Measurements from ENCODE around the gene PLA2G2E.
A peak's percentile ranks its signal among the peaks of the same experiment; 100 is the strongest.

The PLA2G2E gene

DNA sequence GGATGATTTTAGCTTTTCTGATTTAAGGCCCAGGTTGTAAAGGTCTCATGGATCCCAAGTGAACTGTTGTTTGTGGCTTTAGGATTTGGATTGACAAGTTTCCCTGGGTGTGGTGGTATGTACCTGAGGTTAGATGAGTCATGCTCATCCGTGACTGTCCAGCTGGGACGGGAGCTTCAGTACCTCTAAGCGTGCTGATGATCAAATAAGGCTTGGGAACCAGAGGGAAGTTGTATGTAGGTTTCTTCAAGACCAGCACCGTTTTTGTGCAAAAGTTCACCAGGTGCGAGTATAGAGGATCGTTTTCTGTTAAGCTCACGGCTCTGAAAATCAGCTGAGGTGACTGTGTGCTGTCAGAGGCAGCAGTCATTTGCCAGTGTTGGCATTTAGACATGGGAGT is 19.8 kb downstream of the PLA2G2E start:
- no peak overlapping the region for H3K9ac ChIP-seq (ENCODE audit: low read depth, low read length)
- peaks cover 74% of the 10 kb centered on the region for H3K36me3 ChIP-seq (ENCODE audit: insufficient read depth, low read length)
- H3K9me3 ChIP-seq (replicated peaks; ENCODE audit: low read length): no peaks in the 10 kb centered on the region

DNA sequence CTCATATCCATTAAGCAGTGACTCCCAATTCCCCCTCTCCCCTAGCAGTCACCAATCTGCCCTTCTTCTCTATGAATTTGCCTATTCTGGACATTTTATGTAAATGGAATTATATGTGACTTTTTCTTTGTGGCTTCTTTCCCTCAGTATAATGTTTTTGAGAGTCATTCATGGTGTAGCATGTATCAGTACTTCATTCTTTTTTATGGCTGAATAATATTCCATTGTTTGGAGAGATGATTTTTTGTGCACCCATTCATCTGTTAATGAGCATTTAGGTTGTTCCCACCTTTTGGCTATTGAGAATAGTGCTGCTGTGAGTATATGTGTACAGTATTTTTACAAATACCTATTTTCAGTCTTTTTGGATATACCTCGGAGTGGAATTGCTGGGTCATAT is 21.8 kb downstream of the PLA2G2E start:
- Histone ChIP-seq H3K4me2 (ENCODE audit: low read length) (no peak overlapping the region), H3K36me3 (ENCODE audit: insufficient read depth, low read length) (peaks cover 58% of the 10 kb centered on the region)

More for the DNA sequence above, 19.8 kb downstream of the PLA2G2E start:
- no peak overlapping the region for H3K4me2 ChIP-seq (ENCODE audit: low read length)
- H3K27me3 ChIP-seq (ENCODE audit: control insufficient read depth, insufficient read depth, low read length): no peaks in the 10 kb centered on the region
- no peaks in the 10 kb centered on the region for H3K4me1 ChIP-seq (ENCODE audit: control insufficient read depth, insufficient read depth, low read length)
- H3K4me3 ChIP-seq (ENCODE audit: low read length): no peak overlapping the region

DNA sequence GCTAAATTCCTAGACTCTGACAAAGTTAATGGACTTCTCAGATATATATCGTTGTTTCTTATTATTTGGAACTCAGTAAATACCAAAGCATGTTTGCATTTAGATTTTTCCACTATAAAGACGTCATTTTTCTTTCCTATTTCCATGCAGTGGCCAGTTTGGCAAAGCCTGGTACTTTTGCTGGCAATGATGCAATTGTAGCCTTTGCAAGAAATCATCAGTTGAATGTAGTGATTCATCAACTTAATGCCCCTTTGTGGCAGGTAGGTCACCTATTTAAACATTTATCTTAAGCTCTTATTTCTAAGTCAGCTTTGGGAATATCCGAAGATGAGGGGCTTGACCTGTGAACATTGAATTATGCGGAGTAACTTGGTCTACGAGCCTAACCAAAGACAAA is 29.2 kb downstream of the PLA2G2E start:
- H3K9me3 ChIP-seq (replicated peaks; ENCODE audit: low read length): no peaks in the 10 kb centered on the region
- H3K4me3 ChIP-seq (ENCODE audit: low read length): no peak overlapping the region
- peaks cover 44% of the 10 kb centered on the region for H3K36me3 ChIP-seq (ENCODE audit: insufficient read depth, low read length)
- H3K4me2 ChIP-seq (ENCODE audit: low read length): no peak overlapping the region
- H3K4me1 ChIP-seq (ENCODE audit: control insufficient read depth, insufficient read depth, low read length): peaks cover 5% of the 10 kb centered on the region
- no peak overlapping the region for H3K9ac ChIP-seq (ENCODE audit: low read depth, low read length)
- H3K27me3 ChIP-seq (ENCODE audit: control insufficient read depth, insufficient read depth, low read length): no peaks in the 10 kb centered on the region

More for the DNA sequence above, 21.8 kb downstream of the PLA2G2E start:
- H3K9me3 ChIP-seq (replicated peaks; ENCODE audit: low read length): no peaks in the 10 kb centered on the region
- H3K4me3 ChIP-seq (ENCODE audit: low read length): no peak overlapping the region
- no peaks in the 10 kb centered on the region for H3K4me1 ChIP-seq (ENCODE audit: control insufficient read depth, insufficient read depth, low read length)
- H3K9ac ChIP-seq (ENCODE audit: low read depth, low read length): no peak overlapping the region
- no peaks in the 10 kb centered on the region for H3K27me3 ChIP-seq (ENCODE audit: control insufficient read depth, insufficient read depth, low read length)

DNA sequence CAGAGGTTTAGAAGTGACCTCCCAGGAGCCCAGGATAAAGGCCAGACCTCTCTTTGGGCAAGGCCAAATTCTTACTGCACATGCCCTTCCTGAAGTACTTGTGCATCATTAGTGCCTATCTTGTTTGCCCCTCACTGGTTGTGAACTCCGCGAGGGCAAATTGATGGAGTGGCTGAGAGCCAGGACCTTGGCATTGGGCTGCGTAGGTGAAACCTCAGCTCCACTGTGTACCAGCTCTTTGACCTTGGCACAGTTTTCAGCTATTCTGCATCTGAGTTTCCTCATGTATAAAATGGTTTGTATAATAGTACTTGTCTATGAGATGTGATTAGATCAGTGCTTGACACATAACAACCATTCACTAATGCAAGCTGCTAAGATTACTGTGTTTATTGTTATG is 29.7 kb downstream of the PLA2G2E start:
- H3K4me2 ChIP-seq (ENCODE audit: low read length): no peak overlapping the region
- H3K4me3 ChIP-seq (ENCODE audit: low read length): no peak overlapping the region
- no peak overlapping the region for H3K9ac ChIP-seq (ENCODE audit: low read depth, low read length)
- H3K36me3 ChIP-seq (ENCODE audit: insufficient read depth, low read length): peaks cover 38% of the 10 kb centered on the region
- peaks cover 5% of the 10 kb centered on the region for H3K4me1 ChIP-seq (ENCODE audit: control insufficient read depth, insufficient read depth, low read length)
- H3K27me3 ChIP-seq (ENCODE audit: control insufficient read depth, insufficient read depth, low read length): no peaks in the 10 kb centered on the region
- no peaks in the 10 kb centered on the region for H3K9me3 ChIP-seq (replicated peaks; ENCODE audit: low read length)

DNA sequence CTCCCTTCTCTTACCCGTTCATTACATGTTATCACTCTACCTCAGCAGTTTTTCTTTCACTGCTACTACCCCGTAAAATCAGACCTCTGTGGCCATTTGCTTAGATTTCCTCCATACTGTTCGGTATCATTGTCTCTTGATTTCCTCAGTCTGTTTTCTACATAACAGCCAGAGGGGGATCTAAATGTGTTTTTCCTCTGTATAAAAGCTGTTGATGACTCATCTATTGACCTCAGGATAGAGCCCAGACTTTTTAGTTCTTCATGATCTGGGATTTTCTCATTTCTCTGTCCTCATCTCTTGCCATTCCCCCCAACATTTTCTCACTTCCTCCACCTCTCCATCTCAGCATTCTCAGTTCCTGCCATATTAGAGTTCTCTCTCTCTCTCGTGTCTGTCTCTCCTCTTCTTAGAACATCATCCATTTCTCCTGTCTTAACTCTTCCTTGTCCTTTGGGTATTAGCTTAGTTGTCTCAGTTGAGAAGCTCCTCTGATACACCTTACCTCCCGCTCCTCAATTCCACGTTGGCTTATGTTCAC is 30.7 kb downstream of the PLA2G2E start:
- H3K9me3 ChIP-seq (replicated peaks; ENCODE audit: low read length): no peaks in the 10 kb centered on the region
- H3K36me3 ChIP-seq (ENCODE audit: insufficient read depth, low read length): peaks cover 42% of the 10 kb centered on the region
- no peak overlapping the region for H3K9ac ChIP-seq (ENCODE audit: low read depth, low read length)
- H3K4me2 ChIP-seq (ENCODE audit: low read length): no peak overlapping the region
- H3K4me3 ChIP-seq (ENCODE audit: low read length): no peak overlapping the region
- peaks cover 5% of the 10 kb centered on the region for H3K4me1 ChIP-seq (ENCODE audit: control insufficient read depth, insufficient read depth, low read length)
- H3K27me3 ChIP-seq (ENCODE audit: control insufficient read depth, insufficient read depth, low read length): no peaks in the 10 kb centered on the region

DNA sequence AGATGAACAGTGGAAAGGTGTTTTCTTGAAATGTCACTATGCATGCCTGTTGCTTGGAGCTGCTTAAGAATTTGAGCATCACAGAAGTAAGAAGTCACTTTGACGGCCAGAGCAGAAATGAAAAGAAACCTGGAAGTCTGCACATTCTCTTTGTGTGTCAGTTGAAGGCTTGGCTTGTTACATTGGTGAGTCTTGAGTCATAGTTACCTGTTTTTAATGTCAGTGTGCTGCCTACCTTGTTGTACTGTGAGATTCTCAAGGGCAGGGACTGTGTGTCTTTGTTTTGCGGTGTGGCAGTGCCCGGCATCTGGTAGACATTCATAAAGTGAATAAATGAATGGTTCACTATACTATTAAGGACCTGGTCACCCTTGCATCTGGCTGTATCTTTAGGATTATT is 31.3 kb downstream of the PLA2G2E start:
- H3K9me3 ChIP-seq (replicated peaks; ENCODE audit: low read length): no peaks in the 10 kb centered on the region
- H3K36me3 ChIP-seq (ENCODE audit: insufficient read depth, low read length): peaks cover 38% of the 10 kb centered on the region
- no peak overlapping the region for H3K4me2 ChIP-seq (ENCODE audit: low read length)
- no peaks in the 10 kb centered on the region for H3K27me3 ChIP-seq (ENCODE audit: control insufficient read depth, insufficient read depth, low read length)
- peaks cover 5% of the 10 kb centered on the region for H3K4me1 ChIP-seq (ENCODE audit: control insufficient read depth, insufficient read depth, low read length)
- H3K4me3 ChIP-seq (ENCODE audit: low read length): no peak overlapping the region
- no peak overlapping the region for H3K9ac ChIP-seq (ENCODE audit: low read depth, low read length)

DNA sequence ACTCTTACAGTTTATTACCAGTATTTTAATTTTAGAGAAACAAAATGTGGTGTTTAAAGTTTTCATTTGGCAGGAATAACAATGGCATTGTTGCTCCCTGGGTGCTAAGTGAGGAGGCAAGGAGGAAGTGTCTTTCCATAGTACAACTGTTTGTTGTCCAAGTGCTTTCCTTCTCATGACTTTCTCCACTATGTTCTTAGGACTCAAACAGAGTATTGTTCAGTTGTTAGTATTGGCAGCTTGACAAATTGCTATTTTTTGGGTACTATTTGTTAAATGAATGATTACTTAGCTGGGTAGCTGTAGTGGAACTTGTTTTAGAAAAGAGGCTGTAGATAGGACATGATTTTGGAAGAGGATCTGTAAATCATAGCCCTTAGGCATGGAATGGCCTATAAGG is 33.8 kb downstream of the PLA2G2E start:
- no peaks in the 10 kb centered on the region for H3K9me3 ChIP-seq (replicated peaks; ENCODE audit: low read length)
- H3K9ac ChIP-seq (ENCODE audit: low read depth, low read length): no peak overlapping the region
- peaks cover 31% of the 10 kb centered on the region for H3K36me3 ChIP-seq (ENCODE audit: insufficient read depth, low read length)
- no peaks in the 10 kb centered on the region for H3K27me3 ChIP-seq (ENCODE audit: control insufficient read depth, insufficient read depth, low read length)
- no peak overlapping the region for H3K4me2 ChIP-seq (ENCODE audit: low read length)
- peaks cover 5% of the 10 kb centered on the region for H3K4me1 ChIP-seq (ENCODE audit: control insufficient read depth, insufficient read depth, low read length)
- H3K4me3 ChIP-seq (ENCODE audit: low read length): no peak overlapping the region

DNA sequence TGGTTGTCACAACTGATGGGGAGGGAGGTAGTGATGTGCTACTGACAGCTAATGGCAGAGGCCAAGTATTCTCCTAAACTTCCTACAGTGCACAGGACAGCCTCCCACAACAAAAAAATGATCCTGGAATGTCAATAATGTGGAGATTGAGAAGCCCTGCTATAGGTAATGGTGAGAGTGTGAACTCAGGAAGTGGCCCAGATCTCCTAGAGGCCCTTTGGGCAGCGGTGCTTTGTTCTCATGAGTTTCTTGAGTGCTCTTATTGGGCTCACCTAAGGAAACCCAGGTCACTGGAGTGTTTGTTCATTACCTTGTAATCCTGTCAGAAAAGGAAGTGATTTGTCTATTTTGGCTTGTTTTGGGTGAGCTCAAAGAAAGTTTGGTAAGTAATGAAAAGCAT is 35.3 kb downstream of the PLA2G2E start:
- no peak overlapping the region for H3K4me2 ChIP-seq (ENCODE audit: low read length)
- H3K36me3 ChIP-seq (ENCODE audit: insufficient read depth, low read length): peaks cover 27% of the 10 kb centered on the region
- no peaks in the 10 kb centered on the region for H3K9me3 ChIP-seq (replicated peaks; ENCODE audit: low read length)
- no peak overlapping the region for H3K9ac ChIP-seq (ENCODE audit: low read depth, low read length)
- H3K27me3 ChIP-seq (ENCODE audit: control insufficient read depth, insufficient read depth, low read length): no peaks in the 10 kb centered on the region
- peaks cover 18% of the 10 kb centered on the region for H3K4me1 ChIP-seq (ENCODE audit: control insufficient read depth, insufficient read depth, low read length)
- no peak overlapping the region for H3K4me3 ChIP-seq (ENCODE audit: low read length)

DNA sequence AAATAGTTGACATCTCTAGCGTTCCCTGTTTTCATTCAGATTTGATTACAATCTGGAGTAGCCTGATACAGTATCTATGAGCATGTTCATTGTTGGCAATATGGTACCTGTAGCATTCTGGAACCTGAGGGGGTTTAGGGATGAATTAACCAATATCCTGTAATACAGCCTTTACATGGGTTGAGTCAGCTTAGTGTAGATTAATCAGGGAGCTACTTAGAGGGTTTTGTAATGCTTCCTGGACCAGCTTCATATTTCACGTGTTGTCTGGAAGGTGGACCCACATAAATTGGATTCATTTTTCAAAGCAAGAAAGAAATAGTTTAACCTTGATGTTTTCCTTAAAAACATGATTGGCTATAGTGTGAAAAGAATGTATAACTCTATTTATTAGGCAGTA is 37.6 kb downstream of the PLA2G2E start:
- H3K36me3 ChIP-seq (ENCODE audit: insufficient read depth, low read length): peaks cover 9% of the 10 kb centered on the region
- no peak overlapping the region for H3K9ac ChIP-seq (ENCODE audit: low read depth, low read length)
- H3K9me3 ChIP-seq (replicated peaks; ENCODE audit: low read length): no peaks in the 10 kb centered on the region
- H3K4me1 ChIP-seq (ENCODE audit: control insufficient read depth, insufficient read depth, low read length): peaks cover 22% of the 10 kb centered on the region
- H3K4me3 ChIP-seq (ENCODE audit: low read length): no peak overlapping the region
- H3K27me3 ChIP-seq (ENCODE audit: control insufficient read depth, insufficient read depth, low read length): no peaks in the 10 kb centered on the region
- H3K4me2 ChIP-seq (ENCODE audit: low read length): no peak overlapping the region

DNA sequence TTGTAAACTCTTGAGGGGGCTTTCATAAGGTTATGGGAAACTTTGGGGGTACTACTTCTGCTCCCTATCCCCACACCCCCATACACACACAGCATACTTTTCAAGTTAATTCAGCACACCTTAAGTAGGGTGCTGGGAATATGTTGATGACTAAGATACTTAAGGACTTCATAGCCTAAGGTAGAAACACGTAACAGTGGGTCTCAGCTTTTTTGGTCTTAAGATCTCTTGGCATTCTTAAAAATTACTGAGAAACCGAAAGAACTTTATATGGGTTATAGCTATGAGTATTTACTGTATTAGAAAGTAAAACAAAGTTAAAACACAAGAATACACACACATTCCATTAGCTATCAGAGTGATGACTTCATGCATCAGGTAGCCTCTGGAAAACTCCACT is 39.1 kb downstream of the PLA2G2E start:
- H3K4me2 ChIP-seq (ENCODE audit: low read length): peak overlapping the region; percentile 97
- no peaks in the 10 kb centered on the region for H3K9me3 ChIP-seq (replicated peaks; ENCODE audit: low read length)
- peak overlapping the region; percentile 86 for H3K9ac ChIP-seq (ENCODE audit: low read depth, low read length)
- H3K4me1 ChIP-seq (ENCODE audit: control insufficient read depth, insufficient read depth, low read length): peaks cover 17% of the 10 kb centered on the region
- H3K36me3 ChIP-seq (ENCODE audit: insufficient read depth, low read length): peaks cover 4% of the 10 kb centered on the region
- no peaks in the 10 kb centered on the region for H3K27me3 ChIP-seq (ENCODE audit: control insufficient read depth, insufficient read depth, low read length)
- H3K4me3 ChIP-seq (ENCODE audit: low read length): peak overlapping the region; percentile 84

DNA sequence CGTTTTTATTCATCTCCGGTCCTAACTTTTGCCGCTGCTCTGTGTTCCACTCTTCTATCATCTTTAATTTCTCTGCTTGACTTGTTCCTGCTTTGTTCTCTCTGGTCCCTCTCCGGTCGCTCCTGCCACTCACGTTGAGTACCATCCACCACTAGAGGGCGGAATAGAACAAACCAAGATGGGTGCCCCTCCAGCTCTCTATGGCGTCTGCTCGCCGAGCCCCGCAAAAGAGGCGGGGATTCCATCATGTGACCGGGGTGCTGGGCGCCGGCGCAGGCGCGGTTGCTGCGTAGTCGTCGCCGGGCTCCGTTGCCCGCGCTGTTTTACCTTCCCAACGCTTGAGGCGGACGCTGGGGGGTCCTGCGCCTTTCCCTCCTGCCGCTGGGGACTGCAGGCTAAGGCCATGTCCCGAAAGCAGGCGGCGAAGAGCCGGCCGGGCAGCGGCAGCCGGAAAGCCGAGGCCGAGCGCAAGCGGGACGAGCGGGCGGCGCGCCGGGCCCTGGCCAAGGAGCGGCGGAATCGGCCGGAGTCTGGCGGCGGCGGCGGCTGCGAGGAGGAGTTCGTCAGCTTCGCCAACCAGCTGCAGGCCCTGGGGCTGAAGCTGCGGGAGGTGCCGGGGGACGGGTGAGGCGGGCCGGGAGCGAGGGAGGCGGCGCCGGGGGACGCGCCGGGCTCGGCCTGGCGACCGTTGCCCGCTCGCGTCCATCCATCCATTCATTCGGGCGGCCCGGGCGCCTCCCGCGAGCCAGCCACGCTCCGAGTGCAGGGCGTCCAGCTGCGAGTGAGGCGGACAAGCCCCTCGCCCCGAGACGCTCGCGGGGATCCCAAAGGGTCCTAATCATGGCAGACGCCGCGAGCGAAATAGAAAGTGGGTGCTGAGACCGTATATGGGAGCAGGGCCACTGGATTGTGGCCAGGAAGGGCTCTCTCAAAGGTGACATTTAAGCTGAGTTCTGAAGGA is 41.0 kb downstream of the PLA2G2E start, which contains the start of gene OTUD3:
Gene OTUD3 (plus strand): TSS at position 285 of the 961 bp plus-strand sequence. CDS start 119 bp downstream, at position 404.
- H3K4me2 ChIP-seq (ENCODE audit: low read length): peak within 1 kb of the TSS; percentile 97
- no peaks in the 10 kb centered on the region for H3K9me3 ChIP-seq (replicated peaks; ENCODE audit: low read length)
- H3K4me1 ChIP-seq (ENCODE audit: control insufficient read depth, insufficient read depth, low read length): peaks cover 17% of the 10 kb centered on the region
- no peaks in the 10 kb centered on the region for H3K36me3 ChIP-seq (ENCODE audit: insufficient read depth, low read length)
- H3K27me3 ChIP-seq (ENCODE audit: control insufficient read depth, insufficient read depth, low read length): peaks cover 7% of the 10 kb centered on the region
- H3K4me3 ChIP-seq (ENCODE audit: low read length): peak within 1 kb of the TSS; percentile 84
- peak within 1 kb of the TSS; percentile 86 for H3K9ac ChIP-seq (ENCODE audit: low read depth, low read length)

All from skeletal muscle satellite cell (primary cell).